ENCODE results near the gene SLC12A8.
"Not testable (repeated sequence)": the region's sequence is repeated elsewhere in the genome, so short reads cannot be mapped to it uniquely, and the experiment has no call there.

The SLC12A8 gene

GRCh38 chr3:125108833-125109535 lies 103.6 kb downstream of the SLC12A8 start:
- no peak for DNase-seq

DNA sequence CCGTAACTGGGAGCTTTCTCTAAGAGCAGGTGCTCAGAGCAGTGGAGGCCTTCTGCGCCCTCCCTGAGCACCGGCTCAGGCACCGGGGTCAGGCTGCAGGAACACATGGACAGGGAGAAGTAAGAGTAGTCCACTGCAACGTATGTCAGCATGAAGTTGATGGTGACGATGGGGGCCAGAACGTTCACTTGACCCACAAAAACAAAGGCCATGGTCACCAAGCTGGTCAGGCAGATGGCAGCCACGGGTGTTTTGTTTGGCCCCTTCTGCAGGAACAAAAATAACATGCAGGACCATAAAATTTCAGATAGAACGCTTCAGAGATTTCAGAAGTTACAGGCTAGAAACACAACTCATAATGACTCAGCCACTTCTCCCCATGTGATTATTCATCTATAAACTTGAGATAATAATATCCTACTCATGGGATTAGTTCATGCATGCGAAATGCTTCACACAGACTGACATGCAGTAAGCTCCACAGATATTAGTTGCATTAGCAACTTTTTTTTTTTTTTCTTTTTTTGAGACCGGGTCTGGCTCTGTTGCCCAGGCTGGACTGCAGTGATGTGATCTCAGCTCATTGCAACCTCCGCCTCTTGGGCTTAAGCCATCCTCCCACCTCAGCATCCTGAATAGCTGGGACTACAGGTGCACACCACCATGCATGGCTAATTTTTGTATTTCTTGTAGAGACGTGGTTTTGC lies 104.5 kb downstream of the SLC12A8 start:
- no peak for DNase-seq

GRCh38 chr3:125107363-125107762 lies 105.2 kb downstream of the SLC12A8 start:
- DNase-seq = no peak

- no peak for DNase-seq
Measured at GRCh38 chr3:125105116-125105515, 107.4 kb downstream of the SLC12A8 start.

DNA sequence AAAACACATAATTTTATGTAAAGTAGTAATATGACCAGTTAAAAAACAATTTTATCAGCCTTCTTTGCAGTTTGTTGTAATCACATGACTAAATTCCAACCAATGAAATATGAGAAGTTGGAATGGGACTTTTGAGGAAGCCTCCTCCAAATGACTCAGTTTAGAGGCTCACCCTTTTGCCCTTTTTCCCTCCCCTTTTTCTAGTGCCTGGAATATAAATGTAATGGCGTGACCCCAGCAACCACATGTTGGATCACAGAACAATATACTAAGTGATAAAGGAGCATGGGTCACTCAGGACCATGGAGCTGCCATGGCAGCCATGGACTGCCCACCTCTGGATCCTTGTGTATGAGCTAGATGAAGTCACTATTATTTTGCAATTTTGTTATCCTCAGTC lies 107.9 kb downstream of the SLC12A8 start:
- DNase-seq = no peak

GRCh38 chr3:125103406-125103805 lies 109.1 kb downstream of the SLC12A8 start:
- no peak for DNase-seq

GRCh38 chr3:125102470-125102869 lies 110.1 kb downstream of the SLC12A8 start:
- DNase-seq = no peak

DNA sequence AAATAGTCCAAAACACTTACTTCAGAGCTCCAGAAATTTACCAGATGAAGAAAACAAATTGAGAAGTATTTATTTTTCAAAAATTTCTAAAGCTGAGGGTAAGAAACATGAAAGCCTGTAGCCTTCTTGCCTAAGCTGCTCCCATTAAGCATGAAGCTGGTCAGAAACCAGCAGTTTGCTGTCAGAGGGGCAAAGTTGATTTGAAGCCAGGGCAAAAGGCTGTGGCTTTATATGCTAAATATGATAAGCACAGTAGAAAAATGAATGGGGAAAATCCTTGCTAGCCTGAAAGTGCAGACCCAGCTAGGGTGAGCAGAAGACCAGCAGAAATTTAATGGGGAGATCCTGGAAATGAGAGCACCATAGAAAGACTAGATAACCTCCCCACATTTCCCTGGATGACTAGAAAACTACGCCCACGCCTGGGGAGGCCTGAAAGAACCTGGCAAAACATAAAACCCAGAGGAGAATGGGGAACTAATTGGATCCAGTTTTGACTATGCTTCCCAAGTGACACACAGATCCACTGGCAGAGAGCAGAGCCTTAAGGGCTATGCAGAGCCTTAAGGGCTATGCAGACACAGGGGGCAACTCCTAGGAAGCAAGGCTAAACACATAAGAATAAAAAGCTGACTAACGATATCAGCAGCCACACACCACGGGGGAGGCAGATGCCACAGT lies 113.8 kb downstream of the SLC12A8 start:
- DNase-seq = no peak

GRCh38 chr3:125090649-125091048 lies 121.9 kb downstream of the SLC12A8 start:
- no peak for DNase-seq

DNA sequence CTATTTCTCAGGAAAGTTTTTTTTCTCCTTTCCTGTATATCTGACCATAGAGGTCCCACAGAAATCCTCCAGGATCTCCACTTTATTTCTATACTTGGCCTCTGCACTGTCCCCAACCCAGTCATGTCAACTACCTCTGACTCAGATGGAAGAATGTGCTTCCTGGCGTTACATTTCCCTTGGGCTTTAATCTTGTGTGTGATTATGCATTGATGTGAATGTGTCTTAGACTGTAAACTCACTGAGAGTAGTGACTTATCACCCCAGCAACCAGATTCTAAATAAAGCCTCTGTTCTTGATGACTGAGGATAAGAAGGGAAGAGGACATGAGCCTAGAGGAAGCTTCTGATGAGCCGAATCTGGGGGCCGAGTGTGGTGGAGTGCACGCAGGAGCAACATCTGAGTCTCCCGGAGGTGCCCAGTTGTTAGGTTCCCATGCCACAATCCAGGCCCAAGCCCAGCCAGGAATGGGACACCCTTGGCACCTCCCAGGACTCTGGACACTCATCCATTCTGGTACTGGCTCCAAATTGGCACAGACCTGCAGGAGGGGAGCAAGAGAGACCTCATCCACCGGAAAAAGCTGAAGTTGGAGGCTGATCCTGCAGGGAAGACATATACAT lies 124.7 kb downstream of the SLC12A8 start:
- DNase-seq = no peak

GRCh38 chr3:125085166-125085565 lies 127.4 kb downstream of the SLC12A8 start:
- no peak for DNase-seq

- DNase-seq = no peak
Measured at GRCh38 chr3:125083776-125084175, 128.8 kb downstream of the SLC12A8 start.

DNA sequence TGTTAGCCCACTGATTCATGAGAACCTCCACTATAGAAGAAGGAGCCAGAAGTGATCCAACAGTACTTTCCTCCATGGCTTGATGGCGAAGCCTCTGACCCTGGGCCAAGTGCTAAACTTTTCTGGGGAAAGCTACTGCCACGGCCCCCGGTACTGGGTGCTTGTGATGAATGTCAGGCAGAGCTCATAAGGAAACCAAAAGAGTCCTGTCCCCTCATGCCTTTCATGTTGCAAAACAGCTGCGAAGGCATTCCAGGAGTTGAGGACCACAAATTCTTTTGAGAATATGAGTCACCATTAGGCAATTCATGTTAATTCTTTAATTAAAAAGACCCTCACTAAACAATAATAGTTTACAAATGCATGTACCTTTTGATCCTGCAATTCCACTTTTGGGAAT lies 130.2 kb downstream of the SLC12A8 start:
- DNase-seq = not testable (repeated sequence)

- no peak for DNase-seq
Measured at GRCh38 chr3:125080077-125080476, 132.5 kb downstream of the SLC12A8 start.

DNA sequence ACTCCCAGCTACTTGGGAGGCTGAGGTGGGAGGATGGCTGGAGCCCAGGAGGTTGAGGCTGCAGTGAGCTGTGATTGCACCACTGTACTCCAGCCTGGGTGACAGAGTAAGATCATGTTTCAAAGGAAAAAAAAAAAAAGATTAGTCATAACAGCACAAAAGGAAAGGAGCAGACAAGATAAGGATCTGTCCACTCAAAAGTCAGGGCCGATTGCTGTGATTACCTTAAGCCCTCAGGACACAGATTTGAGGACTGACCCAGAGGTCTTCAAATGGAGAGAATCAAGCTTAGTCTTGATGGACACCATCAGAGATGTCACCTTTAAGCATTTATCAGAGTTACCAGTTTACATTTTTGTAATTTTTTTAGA lies 132.9 kb downstream of the SLC12A8 start:
- no peak for DNase-seq

- DNase-seq = no peak
Measured at GRCh38 chr3:125078951-125079674, 133.4 kb downstream of the SLC12A8 start.

DNA sequence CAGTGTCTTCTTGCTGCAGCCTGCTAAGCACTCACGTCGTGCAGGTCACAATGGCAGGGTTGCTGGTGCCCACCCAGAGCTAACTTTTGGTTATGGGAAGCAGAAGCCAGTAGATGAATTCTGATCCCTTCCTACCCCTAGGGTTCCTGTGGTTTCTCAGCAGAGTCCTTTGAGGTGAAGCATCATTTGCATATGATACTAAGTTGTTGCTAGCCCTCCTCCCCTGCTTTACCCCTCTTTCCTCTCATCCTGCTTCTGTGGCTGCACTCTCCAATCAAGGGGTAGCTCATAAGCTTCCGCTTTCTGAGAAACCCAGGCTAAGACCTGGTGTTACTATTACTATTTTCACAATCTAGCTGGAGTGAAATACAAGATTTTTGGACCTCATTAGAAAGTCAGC lies 134.7 kb downstream of the SLC12A8 start:
- no peak for DNase-seq

DNA sequence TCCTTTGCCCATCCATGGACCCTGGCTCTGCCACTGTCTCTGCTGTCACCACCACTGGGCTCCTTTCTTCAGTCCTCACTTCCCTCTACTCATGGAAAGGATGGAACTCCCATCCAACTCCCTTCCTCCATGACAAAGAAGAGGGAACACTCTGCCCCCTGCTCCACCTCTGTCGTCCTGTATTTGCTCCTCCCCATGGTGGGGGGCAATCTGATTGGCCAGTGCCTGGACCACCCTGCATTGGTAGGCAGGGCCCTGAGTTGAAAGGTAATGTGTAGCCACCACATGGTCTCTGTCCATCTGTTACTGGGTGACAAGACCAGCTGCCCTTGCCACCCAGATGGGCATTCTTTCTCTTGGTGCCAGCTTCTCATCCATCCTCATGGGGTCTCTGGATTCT lies 136.1 kb downstream of the SLC12A8 start:
- no peak for DNase-seq

- no peak for DNase-seq
Measured at GRCh38 chr3:125075738-125076137, 136.8 kb downstream of the SLC12A8 start.

DNA sequence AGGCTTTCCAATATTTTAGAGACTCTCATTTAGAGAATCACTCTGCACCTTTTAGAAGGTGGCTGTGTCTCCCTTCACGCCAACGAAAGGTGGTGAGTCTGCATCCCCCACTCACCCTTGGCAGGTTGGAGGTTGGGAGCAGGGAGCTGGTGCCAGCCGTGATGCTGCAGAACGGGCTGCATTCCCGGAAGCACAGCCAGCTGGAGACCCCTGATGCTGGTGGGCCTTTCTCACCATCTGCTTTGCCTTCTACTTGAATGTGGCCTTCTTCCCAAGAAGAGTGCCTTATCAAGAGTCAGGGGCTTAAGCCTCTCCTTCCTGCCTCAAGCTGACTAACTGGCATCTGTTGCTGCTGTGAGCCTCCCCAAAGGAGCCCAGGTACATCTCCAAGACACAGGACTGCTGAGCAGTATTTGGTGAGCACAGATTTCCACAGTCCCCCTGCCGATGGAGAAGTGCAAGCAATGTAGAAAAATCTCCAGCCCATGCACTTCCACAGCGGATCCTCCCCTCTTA lies 139.1 kb downstream of the SLC12A8 start:
- DNase-seq = no peak

DNA sequence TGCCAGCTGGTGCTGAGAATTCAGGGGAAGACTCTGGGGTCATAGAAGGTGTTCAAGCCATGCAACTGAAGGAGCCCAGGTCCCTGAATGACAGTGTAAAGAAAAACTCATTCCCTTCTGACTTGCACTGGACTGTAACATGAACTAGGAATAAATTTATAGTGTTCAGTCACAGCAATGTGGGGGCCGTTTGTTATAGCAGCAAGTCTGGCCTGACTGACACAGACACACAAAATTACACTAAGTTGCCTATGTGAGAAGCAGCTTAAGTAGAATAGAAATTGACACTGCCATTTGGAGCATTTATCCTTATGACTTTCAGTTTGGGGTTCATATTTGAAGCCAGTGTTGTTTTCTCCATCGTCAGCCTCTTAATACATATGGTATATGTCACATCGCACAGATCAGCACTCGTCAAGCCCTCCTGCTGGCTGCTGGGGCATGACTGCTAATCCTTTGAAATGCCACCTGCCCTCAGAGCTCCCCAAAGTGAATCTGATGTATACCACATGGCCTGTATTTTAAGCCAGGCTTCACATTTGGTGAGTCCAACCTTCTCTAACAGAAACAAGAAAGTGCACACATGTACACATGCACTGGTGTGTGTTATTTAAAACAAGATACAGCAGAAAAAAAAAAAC lies 139.7 kb downstream of the SLC12A8 start:
- no peak for DNase-seq

GRCh38 chr3:125072301-125072700 lies 140.2 kb downstream of the SLC12A8 start:
- no peak for DNase-seq

Data from stimulated activated CD4-positive, alpha-beta T cell treated with anti-CD3 and anti-CD28 coated beads, Interleukin-12 subunit alpha, Interleukin-12 subunit beta, amount 100 ng/mL, for 4 hours (primary cell).